KOPT-K1 (cell line): ENCODE results near the gene C3orf70.

Experiments used
- H3K27ac ChIP-seq: fragments of 200-600 bp; sonication (generic); 2 replicates; pipeline ENCODE4 v1.5.1; 2016; ENCODE audit warnings: antibody characterized with exemption, mild to moderate bottlenecking, low read depth, low read length; ENCODE audit not compliant: poor library complexity, severe bottlenecking
- H3K36me3 ChIP-seq: fragments of 200-600 bp; sonication (generic); 2 replicates; pipeline ENCODE4 v1.5.1; 2017; ENCODE audit warnings: antibody characterized with exemption, mild to moderate bottlenecking, low read length, moderate library complexity; ENCODE audit not compliant: insufficient read depth
- H3K9me3 ChIP-seq: fragments of 200-600 bp; sonication (generic); 2 replicates; pipeline ENCODE4 v1.5.1; 2017; ENCODE audit warnings: antibody characterized with exemption, low read length, mild to moderate bottlenecking; ENCODE audit not compliant: insufficient read depth, poor library complexity, severe bottlenecking

The C3orf70 gene

DNA sequence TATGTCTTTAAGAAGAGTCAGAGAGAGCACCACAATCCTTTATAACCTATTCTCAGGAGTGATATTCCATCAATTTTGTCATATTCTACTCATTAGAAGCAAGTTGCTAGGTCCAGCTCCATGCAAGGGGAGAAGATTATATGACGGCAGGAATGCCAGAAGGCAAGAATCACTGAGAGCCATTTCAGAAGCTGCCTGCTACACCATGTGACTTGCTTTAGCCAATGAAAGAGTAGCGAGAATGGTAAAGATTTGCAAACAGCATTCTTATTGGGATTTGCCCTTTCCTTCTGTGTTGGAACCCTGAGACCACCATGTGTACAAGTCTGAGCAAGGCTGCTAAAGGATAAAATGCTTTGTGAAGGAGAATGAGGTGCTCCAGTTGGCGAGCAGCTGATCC, 4.5 kb upstream of the C3orf70 start:
- H3K36me3 ChIP-seq = no peaks in the 10 kb centered on the region
- peaks cover 4% of the 10 kb centered on the region for H3K9me3 ChIP-seq
- H3K27ac ChIP-seq = no peak overlapping the region

DNA sequence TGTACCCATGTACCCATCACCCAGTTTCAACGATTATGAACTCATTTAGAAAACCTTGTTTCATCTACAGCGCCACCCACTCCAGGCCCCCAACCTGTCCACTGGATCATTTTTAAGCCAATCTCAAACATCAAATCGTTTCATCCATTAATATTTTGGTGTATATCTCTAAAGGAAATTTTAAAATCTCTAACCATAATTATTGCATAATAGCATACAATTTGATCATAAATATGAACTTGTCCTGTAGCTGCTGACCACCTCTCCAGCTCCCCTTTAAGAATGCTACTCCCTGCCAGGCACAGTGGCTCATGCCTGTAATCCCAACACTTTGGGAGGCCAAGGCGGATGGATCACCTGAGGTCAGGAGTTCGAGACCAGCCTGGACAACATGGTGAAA, 2.8 kb upstream of the C3orf70 start:
- H3K36me3 ChIP-seq = no peaks in the 10 kb centered on the region
- no peak overlapping the region for H3K27ac ChIP-seq
- peaks cover 4% of the 10 kb centered on the region for H3K9me3 ChIP-seq

GRCh38 chr3:185153861-185154629, 1.2 kb upstream of the C3orf70 start:
- H3K27ac ChIP-seq = no peak overlapping the region
- peaks cover 4% of the 10 kb centered on the region for H3K9me3 ChIP-seq
- no peaks in the 10 kb centered on the region for H3K36me3 ChIP-seq

DNA sequence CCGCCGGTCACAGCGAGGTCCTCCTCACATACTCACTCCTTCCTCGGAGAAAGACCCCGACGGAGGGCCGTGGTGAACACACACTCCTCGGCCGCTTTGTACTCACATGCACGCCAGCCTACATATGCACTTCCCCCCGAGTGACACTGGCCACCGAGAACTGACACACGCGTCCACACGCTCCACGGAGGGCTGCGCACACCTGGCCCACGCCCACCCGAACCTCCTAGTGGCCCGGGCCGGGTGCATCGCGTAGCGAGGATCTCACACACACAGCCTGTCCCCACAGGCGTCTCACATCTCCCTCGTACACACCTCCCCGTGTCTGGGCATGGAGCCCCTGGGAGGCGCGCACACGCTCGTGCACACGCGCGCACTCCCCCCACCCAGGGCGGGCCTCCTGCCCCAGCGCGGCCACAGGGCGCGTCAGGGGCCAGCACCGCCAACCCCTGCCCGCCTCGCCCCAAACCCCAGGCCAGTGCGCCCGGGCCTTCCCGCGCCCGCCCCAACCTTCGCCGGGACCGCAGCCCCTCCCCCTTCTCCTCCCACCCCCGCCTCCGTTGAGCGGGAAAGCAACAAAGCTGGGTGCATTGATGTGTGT, 411 bp upstream of the C3orf70 start:
- H3K36me3 ChIP-seq = no peaks in the 10 kb centered on the region
- H3K9me3 ChIP-seq = peaks cover 4% of the 10 kb centered on the region
- H3K27ac ChIP-seq = no peak overlapping the region

GRCh38 chr3:185151964-185152409, 873 bp downstream of the C3orf70 start:
- Histone ChIP-seq H3K36me3 (no peaks in the 10 kb centered on the region), H3K27ac (no peak overlapping the region)

GRCh38 chr3:185151101-185151963, 1.5 kb downstream of the C3orf70 start:
- Histone ChIP-seq H3K27ac (no peak overlapping the region), H3K36me3 (no peaks in the 10 kb centered on the region), H3K9me3 (peaks cover 4% of the 10 kb centered on the region)

More at GRCh38 chr3:185151964-185152409, 873 bp downstream of the C3orf70 start:
- peaks cover 4% of the 10 kb centered on the region for H3K9me3 ChIP-seq

GRCh38 chr3:185150561-185150960, 2.3 kb downstream of the C3orf70 start:
- no peaks in the 10 kb centered on the region for H3K36me3 ChIP-seq
- no peak overlapping the region for H3K27ac ChIP-seq
- peaks cover 4% of the 10 kb centered on the region for H3K9me3 ChIP-seq

- peaks cover 4% of the 10 kb centered on the region for H3K9me3 ChIP-seq
- H3K36me3 ChIP-seq = no peaks in the 10 kb centered on the region
- no peak overlapping the region for H3K27ac ChIP-seq
Observed at GRCh38 chr3:185149591-185149990, 3.3 kb downstream of the C3orf70 start.

- Histone ChIP-seq H3K36me3 (no peaks in the 10 kb centered on the region), H3K9me3 (no peaks in the 10 kb centered on the region), H3K27ac (no peak overlapping the region)
Observed at GRCh38 chr3:185145511-185145910, 7.3 kb downstream of the C3orf70 start.

- no peaks in the 10 kb centered on the region for H3K36me3 ChIP-seq
- no peaks in the 10 kb centered on the region for H3K9me3 ChIP-seq
Observed at GRCh38 chr3:185144784-185145183, 8.1 kb downstream of the C3orf70 start.

GRCh38 chr3:185137821-185138220, 15.0 kb downstream of the C3orf70 start:
- Histone ChIP-seq H3K27ac (no peak overlapping the region), H3K36me3 (no peaks in the 10 kb centered on the region), H3K9me3 (no peaks in the 10 kb centered on the region)

More at GRCh38 chr3:185144784-185145183, 8.1 kb downstream of the C3orf70 start:
- H3K27ac ChIP-seq = no peak overlapping the region

DNA sequence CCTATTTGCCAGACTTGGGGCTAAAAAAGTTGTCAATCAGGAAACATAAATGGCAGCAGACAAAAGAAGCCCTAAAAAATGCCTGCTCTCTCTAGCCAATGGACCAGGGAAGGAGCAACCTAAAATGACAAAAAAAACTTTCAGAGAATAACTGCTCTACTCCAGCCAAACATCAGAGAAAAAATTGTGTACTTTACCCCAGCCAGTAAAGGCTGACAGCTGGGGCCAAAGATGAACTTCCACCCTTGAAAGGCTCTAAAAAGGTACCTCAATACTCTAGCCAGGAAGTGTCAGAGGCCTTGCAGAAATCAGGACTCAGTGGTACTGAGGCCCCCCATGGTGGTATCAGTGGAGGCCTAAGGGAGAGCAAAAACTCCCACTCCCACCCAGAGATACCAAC, 18.4 kb downstream of the C3orf70 start:
- Histone ChIP-seq H3K9me3 (no peaks in the 10 kb centered on the region), H3K27ac (no peak overlapping the region), H3K36me3 (no peaks in the 10 kb centered on the region)

DNA sequence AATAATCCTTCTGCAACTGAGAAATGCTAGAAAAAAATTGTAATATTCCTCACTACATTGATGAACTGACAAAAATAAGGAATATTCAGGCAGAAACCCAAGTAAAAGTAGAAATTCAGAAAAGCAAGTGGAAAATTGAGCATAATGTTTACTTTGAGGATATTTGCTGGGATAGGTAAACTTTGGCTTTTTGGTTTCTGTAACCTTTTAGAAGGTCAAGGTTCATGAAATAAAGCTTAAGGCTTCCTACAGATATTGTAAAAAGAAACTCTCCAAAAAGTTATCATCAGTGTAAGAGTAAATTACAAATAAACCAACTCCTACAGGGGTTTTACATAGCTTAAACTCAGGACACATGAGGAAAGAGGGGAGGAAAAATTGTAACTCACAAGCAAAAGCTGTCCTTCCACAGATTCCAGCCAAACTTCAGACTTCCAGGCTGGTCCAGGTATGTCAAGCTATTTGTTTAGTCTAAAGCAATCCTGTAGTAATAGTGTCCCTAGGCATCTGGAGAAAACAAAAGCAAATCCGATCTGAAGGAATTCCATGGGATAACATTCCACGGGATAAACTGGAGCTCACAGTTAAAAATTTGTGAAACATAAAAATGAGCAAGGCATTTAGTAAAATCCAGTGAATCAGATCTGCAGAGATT, 21.1 kb downstream of the C3orf70 start:
- Histone ChIP-seq H3K9me3 (no peaks in the 10 kb centered on the region), H3K36me3 (no peaks in the 10 kb centered on the region), H3K27ac (no peak overlapping the region)

- H3K27ac ChIP-seq = no peak overlapping the region
Observed at GRCh38 chr3:185129083-185129482, 23.8 kb downstream of the C3orf70 start.

GRCh38 chr3:185126201-185126600, 26.7 kb downstream of the C3orf70 start:
- Histone ChIP-seq H3K27ac (no peak overlapping the region), H3K9me3 (no peaks in the 10 kb centered on the region), H3K36me3 (no peaks in the 10 kb centered on the region)

More at GRCh38 chr3:185129083-185129482, 23.8 kb downstream of the C3orf70 start:
- no peaks in the 10 kb centered on the region for H3K36me3 ChIP-seq
- no peaks in the 10 kb centered on the region for H3K9me3 ChIP-seq
